HG03280 (cell line): Measurements from ENCODE around the gene POLR2L.

Experiments
- ATAC-seq: cut with Tn5 transposase; IDR thresholded peaks from one replicate; pipeline ENCODE4 v1.9.1; 2021; ENCODE audit warnings: mild to moderate bottlenecking, moderate library complexity; ENCODE audit not compliant: unreplicated experiment

POLR2L gene

GRCh38 chr11:839875-840617 is 2.3 kb downstream of the POLR2L start:
- ATAC-seq: no peak

- no peak for ATAC-seq
Observed at GRCh38 chr11:839280-839623, 3.1 kb downstream of the POLR2L start.

- ATAC-seq: no peak
Observed at GRCh38 chr11:838441-839279, 3.7 kb downstream of the POLR2L start.

GRCh38 chr11:837990-838307 is 4.4 kb downstream of the POLR2L start:
- no peak for ATAC-seq

GRCh38 chr11:837189-837989 is 4.9 kb downstream of the POLR2L start:
- ATAC-seq: no peak

GRCh38 chr11:836700-837099 is 5.6 kb downstream of the POLR2L start:
- ATAC-seq: no peak

GRCh38 chr11:836274-836673 is 6.1 kb downstream of the POLR2L start:
- no peak for ATAC-seq

GRCh38 chr11:834371-835316 is 7.7 kb downstream of the POLR2L start:
- ATAC-seq: no peak

- ATAC-seq: no peak
Observed at GRCh38 chr11:833849-834311, 8.4 kb downstream of the POLR2L start.

GRCh38 chr11:833114-833791 is 9.1 kb downstream of the POLR2L start:
- peak; percentile 23 for ATAC-seq

- peak; percentile 60 for ATAC-seq
Observed at GRCh38 chr11:832529-833113, 9.7 kb downstream of the POLR2L start, which contains the start of gene CD151. TSS of gene CD151 (plus strand) at chr11:832952. CDS start at chr11:836070, 3,118 bp downstream.

GRCh38 chr11:831961-832528 is 10.3 kb downstream of the POLR2L start:
- ATAC-seq: no peak

- ATAC-seq: no peak
Observed at GRCh38 chr11:831118-831864, 11.0 kb downstream of the POLR2L start.

GRCh38 chr11:830295-831117 is 11.8 kb downstream of the POLR2L start:
- ATAC-seq: no peak

- ATAC-seq: no peak
Observed at GRCh38 chr11:829847-830294, 12.5 kb downstream of the POLR2L start.

GRCh38 chr11:829176-829846 is 13.0 kb downstream of the POLR2L start:
- ATAC-seq: no peak
